Measurements from ENCODE around the gene KCNJ3. TPM values are rescaled to one million over a fixed set of nuclear protein-coding genes. Genes with fewer than 3 reads are reported as not detected.

The KCNJ3 gene, protein sequence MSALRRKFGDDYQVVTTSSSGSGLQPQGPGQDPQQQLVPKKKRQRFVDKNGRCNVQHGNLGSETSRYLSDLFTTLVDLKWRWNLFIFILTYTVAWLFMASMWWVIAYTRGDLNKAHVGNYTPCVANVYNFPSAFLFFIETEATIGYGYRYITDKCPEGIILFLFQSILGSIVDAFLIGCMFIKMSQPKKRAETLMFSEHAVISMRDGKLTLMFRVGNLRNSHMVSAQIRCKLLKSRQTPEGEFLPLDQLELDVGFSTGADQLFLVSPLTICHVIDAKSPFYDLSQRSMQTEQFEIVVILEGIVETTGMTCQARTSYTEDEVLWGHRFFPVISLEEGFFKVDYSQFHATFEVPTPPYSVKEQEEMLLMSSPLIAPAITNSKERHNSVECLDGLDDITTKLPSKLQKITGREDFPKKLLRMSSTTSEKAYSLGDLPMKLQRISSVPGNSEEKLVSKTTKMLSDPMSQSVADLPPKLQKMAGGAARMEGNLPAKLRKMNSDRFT
- 0.09 TPM in 1 of 2 replicates, not detected in the other for total RNA-seq

DNA sequence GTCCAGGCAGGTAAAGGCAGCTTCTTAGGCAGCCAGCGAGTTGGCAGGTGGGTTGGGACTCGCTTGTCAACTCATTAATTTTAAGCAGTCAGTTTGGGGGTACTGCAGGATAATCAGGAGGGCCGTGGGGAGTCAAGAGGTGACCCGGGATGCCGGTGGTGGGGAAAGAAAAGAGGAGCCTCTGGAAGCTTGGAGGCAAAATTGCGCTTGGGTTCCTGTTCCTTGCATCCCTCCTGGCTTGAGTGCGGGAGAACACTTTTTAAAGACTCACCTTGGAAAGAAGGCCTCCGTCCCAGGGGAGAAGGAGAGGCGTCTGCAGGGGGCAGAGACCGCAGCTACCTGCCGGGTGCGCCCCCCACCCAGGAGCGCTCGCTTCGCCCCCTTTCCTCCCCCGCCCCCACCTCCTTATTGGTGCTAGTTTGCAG, at the start of gene KCNJ3:
KCNJ3 (plus strand) TSS at position 400 of the 425 bp plus-strand sequence. CDS start 81 bp downstream, outside the sequence.

Data from pericardium fibroblast (primary cell).